Cerebellar nuclear complex (tissue), 1 donor: ENCODE data around the gene TUBA4A.
"Not testable (repeated sequence)": the region's sequence is repeated elsewhere in the genome, so short reads cannot be mapped to it uniquely, and the experiment has no call there.

Experiments used
- DNase-seq, 2 experiments: peaks; one replicate each; lab custom pipeline; 2025; lab: John Stamatoyannopoulos, UW

The TUBA4A gene

DNA sequence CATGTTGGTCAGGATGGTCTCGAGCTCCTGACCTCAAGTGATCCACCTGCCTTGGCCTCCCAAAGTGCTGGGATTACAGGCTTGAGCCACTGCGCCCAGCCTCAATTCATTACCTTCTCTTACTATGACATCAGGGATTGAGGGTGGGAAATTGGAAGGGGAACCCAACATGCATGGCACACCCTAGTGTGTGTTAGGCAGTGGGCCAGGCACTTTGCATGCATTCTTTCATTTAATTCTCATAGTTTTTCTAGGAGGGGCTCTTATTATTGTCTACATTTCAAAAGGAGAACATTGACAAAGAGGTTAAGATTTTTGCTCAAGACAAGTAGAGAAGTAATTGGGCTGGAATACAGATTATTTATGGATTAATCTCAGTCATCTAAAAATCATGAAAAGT lies 14.6 kb upstream of the TUBA4A start:
- DNase-seq, result no peak

DNA sequence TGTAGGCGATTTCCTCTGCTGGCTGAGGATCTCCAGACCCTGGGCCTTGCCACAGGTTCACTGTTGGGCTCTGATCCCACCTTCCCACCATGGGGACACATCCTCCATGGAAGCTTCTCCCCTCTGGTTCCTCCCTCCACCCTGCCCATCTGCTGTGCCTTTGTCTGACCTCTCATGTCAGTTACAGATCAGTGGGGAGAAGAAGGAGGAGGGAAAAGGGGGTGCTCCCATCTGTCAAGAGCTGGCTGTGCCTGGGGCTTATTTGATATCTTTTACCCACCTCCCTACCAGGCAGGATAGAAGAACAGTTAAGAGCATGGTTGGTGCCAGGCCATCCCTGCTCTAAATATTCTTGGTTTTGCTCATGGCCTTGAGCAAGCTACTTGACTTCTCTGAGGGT lies 13.2 kb upstream of the TUBA4A start:
- DNase-seq, result no peak

DNA sequence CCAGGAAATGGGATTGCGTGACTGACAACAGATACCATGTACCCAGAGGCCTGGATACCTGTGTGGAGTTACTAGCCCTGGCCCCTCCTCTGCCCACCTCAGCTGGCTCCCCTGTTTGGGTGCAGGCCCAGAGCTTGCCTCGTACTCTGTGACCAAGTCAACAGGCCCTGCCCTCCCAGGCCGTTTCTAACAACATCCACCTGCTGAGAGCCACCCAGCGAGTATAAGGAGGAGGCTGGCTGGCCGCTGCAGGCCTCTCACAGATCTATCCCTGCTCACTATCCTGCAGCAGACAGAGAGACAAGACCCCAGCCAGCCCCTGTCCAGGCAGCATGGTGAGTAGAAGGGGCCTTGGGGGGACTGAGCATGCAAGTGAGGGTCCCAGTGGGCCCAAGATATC lies 12.5 kb upstream of the TUBA4A start:
- DNase-seq, result no peak

DNA sequence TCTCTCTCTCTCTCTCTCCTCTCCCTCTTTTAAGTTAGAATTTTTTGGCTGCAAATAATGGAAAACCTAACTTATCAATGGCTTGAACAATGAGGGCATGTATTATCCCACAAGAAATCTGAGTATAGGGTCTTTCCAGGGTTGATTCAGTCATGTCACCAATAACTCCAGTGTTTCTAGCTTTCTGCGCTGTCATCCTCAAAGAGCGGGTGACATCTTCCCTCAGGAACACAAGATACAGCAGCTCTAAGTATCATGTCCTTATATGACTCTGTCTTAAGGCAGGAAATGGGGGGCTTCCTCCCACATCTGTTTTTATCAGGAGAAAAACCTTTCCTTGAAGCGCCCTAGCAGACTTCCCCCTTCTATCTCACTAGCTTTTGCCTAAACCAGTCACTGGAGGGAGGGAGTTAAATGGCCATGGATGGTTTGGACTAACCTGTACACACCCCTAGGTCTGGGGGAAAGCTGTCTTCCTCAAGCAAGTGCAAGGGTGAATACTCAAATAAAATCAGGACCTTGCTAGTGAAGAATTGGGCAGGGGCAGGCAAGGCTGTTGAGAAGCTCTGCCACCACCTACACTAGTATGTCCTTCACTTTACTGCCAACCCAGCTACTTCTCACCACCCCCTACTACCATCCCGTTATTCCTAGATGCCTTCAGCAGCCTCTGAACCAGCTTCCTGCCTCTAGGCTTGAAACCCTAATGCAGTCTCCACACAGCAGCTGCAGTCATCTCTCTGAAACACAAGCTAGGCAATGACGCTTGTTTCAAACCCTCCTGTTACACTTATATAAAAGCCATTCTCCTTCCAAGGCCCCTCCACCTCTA lies 7.5 kb upstream of the TUBA4A start:
- no peak for DNase-seq

DNA sequence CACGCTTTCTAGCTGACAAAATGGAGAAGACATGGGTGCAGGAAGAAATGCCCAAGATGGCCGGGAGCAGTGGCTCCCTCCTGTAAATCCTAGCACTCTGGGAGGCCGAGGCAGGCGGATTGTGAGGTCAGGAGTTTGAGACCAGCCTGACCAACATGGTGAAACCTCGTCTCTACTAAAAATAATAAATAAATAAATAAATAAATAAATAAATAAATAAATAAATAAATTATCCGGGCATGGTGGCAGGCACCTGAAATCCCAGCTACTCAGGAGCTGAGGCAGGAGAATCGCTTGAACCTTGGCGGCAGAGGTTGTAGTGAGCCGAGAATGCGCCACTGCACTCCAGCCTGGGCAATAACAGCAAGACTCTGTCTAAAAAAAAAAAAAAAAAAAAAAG lies 5.2 kb upstream of the TUBA4A start:
- not testable (repeated sequence) for DNase-seq

DNA sequence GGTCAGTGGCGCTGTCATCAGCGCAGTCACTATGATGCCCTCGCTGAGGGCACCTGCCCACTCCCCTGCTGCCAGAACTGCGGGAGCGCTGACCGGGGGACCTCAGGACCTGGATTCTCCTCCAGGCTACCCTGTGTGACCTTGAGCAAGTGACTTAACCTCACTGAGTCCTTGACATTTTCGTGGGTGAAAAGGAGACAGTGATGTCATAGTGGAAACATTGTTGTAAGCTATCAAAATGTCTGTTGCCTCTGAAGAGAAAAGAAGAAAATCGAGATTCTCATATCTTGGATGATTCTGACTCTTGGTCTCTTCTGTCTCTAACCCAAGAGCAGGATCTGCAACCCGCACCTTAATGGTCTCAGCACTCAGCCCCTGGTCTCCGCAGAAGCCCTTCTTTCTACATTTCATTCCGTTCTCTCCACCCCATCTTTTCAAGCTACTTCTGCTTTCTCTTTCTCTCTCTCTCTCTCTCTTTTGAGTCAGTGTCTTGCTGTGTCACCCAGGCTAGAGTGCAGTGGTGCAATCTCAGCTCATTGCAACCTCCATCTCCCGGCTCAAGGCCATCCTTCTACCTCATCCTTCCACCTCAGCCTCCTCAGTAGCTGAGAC lies 978 bp upstream of the TUBA4A start:
- no peak for DNase-seq

DNA sequence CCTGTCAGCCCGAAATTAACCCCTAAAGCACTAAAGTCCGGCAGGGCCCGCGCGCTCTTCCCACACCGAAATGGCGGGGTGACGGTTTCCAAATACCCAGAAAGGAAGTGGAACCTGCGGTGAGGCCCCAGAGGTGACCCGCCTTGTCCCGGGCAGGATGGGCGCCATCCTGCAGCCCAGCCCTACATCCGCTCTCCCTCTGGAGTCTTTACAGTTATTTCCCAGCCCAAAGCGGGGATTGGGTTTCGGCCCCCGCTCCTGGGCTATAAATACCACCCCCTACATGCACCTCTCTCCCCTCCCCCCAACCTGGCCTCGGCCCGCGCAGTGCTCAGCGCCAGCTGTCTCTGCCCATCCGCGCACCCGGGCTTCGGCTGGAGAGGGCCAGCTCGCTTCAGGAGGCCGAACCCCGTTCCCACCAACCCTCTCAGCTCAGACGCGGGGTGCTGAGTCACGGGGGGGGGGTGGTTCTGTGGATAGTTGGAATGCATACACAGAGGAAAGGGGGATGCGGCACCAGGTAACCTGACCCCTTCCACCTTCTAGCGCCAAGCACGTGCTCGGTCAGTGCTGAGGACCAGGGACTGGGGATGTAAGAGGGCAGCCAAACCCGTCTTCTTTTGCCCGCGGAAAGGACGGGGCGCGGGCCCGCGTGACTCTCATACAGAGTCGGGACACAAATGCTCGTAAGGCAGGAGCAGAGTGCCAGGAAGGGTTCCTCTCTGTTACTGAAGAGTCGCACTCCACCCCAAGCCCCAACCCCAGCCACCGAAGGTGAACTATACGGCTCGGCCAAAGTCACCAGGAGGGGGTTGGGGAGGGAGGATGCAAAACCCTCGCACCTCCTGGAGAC lies 592 bp downstream of the TUBA4A start, which contains the start of gene TUBA4B:
TSS of gene TUBA4B (plus strand) at position 344 of the 853 bp plus-strand sequence. CDS start at position 509, 165 bp downstream.
- DNase-seq, result no peak

DNA sequence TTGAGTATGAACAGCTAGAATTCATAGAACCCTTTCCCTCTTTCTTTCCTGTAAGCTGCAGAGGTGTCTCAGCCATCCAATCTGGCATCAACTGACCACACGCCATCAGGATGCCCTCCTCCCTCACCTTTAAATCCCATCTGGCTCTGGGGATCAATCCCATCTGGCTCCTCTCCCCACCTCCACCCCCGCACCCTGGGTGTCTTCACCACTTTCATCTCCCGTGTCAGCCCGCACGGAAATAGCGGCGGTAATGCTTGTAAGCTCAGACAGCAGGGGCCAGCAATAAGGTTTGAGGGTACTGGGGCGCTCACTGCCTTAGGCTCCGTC lies 1.2 kb downstream of the TUBA4A start:
- DNase-seq, result no peak

DNA sequence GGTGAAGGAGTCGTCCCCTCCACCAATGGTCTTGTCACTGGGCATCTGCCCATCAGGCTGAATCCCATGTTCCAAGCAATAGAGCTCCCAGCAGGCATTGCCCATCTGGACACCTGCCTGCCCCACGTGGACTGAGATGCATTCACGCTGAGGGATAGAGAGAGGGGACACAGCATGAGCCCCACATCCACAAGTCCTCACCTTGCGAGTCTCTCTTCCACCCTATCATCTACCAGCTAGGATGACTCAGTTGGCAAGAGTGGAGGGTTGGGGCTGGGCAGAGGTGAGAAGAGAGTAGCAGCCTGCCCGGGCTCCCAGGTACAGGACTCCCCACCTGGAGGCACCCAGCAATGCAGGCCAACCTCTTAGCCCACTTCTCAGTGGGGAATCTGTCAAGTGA lies 1.6 kb downstream of the TUBA4A start:
- DNase-seq, result no peak

DNA sequence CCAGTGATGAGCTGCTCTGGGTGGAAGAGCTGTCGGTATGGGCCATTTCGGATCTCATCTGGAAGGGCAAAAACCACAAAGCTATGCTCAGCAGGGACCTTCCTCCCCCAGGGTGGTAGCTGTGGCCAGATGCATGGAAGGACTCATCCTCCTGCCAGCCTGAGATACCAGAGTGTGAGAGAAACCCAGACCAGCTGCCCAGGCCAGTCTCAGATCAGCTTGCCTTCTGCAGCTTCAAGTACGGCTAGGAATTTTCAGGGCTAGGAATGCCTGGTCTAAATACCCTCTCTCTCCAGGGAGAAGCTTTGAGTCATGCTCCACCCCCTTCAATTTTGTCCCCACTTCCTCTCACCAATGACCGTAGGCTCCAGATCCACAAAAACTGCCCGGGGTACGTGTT lies 2.1 kb downstream of the TUBA4A start:
- no peak for DNase-seq

DNA sequence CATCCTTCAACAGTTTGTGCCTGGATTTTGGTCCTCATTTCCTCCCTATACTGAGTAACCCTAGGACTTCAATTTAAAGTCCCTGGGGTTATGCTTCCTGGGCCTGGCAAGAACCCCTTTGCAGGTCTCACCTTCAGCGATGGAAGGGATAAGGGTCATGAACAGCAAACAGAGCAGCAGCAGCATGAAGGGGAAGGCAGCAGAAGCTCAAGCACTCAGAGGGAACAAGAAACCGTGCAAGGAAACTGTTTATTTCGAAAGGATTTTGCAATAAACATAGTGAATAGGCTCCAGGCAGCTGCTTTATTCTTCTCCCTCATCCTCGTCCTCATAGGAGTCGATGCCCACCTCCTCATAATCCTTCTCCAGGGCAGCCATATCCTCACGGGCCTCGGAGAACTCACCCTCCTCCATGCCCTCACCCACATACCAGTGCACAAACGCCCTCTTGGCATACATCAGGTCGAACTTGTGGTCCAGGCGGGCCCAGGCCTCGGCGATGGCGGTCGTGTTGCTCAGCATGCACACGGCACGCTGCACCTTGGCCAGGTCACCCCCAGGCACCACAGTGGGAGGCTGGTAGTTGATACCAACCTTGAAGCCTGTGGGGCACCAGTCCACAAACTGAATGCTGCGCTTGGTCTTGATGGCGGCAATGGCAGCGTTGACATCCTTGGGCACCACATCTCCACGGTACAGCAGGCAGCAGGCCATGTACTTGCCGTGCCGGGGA lies 3.5 kb downstream of the TUBA4A start:
- DNase-seq, result no peak

DNA sequence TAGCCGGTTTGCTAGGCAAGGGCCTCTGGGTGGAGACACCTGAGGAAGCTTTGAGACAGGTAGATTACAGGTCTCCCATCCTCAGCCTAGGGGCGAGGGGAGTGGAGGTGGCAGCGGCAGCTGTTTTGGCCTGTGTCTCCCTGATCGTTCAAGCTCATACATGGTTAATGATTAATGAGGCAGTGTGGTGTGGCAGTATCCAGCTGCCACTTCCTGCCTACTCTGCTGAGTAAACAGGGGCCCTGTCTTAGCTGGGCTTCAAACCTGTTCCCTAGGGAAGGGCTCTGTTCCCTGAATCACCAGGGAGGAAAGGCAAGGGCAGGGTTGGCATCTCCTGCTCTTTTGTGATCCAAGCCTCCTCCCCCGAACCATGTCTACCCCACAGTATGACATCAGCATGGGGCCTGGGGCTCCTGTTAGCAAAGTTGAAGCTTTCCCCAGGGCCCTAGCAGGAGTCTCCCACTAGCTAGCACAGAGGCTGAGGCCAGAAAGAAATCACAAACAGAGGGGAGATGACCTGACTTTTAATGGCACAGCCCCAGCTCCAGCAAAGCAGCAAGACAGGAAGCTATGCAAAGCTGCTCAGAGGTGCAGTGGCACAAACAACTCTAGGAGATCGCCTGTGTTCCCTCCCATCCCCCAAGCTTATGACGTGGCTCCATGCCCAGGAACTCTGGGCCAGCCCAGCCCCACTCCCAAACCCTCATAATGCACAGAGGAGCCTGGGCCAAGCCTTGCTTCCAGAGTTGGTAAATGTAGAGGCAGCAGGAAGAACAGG lies 4.3 kb downstream of the TUBA4A start:
- no peak for DNase-seq

DNA sequence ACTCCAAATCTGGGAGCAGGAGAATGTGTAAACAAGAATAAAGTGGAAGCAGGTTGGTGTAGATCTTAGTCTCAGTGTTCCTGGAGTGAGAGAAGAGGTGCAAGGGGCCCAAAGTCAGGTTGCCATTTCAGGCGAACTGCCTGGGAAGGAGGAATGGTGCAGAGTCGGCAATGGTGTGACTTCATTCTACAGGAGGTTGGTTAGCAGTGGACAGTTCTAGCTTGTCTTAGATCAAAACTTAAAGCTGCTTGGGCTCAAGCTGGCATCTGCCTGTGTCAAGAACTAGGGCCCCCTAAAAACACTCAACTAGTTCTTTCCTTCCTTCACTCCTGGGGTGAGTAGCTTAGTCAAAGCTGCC lies 4.9 kb downstream of the TUBA4A start:
- no peak for DNase-seq

DNA sequence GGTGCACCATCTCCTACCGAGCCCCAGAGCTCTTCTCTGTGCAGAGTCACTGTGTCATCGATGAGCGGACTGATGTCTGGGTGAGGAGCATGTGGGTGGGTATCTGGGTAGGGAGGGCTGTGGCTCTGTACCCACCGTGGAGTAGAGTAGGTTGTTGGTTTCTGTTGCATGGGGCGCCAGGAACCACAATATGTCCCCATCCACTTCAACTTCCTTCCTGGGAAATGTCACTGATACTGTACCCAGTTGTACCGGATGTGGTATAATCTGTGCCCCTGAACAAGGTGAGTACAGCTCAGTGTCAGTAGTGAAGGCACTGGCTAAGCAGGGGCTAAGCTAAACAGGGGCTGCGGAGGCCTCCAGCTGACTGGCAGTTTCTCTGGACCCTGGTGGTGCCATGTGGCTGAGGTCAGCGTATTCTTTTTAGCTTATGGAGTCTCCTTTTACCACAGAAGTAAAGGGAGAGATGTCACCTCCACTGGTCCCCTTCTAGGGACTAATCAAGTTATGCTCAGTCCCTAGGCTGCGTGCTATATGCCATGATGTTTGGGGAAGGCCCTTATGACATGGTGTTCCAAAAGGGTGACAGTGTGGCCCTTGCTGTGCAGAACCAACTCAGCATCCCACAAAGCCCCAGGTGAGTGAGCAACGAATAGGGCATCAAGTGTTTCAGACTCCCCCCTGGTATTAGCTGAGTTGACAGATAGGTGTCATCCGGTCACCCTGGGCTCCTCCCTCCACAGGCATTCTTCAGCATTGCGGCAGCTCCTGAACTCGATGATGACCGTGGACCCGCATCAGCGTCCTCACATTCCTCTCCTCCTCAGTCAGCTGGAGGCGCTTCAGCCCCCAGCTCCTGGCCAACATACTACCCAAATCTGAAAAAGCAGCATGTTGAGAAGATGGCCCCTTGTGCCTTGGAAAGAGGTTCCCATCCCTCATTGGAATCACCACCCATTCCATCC lies 5.8 kb downstream of the TUBA4A start:
- no peak for DNase-seq

DNA sequence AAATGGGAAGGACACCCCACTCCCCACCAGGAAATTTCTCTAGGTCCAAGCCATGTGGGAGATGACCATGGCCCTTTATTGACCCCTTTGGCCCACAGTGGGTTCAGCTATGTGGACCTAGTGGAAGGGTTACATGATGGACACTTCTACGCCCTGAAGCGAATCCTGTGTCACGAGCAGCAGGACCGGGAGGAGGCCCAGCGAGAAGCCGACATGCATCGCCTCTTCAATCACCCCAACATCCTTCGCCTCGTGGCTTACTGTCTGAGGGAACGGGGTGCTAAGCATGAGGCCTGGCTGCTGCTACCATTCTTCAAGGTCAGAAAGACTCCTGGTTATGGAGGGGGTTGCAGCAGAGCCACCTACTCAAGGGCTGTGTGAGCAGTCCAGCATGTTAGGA lies 7.2 kb downstream of the TUBA4A start:
- DNase-seq, result no peak

DNA sequence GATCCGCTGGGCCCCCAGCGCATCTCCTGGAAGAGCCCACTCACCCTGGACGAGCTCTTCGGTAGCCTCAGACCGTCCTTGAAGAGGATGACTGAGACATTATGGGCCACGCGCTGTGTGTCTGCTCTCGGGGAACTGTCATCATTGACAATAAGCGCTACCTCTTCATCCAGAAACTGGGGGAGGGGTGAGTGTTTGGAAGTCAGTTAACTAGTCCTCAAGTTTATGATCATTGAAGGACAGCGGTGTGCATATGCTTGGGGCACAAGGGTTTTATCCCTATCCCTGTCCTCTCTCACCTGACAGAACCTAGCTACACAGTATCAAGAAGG lies 7.9 kb downstream of the TUBA4A start:
- DNase-seq, result no peak

DNA sequence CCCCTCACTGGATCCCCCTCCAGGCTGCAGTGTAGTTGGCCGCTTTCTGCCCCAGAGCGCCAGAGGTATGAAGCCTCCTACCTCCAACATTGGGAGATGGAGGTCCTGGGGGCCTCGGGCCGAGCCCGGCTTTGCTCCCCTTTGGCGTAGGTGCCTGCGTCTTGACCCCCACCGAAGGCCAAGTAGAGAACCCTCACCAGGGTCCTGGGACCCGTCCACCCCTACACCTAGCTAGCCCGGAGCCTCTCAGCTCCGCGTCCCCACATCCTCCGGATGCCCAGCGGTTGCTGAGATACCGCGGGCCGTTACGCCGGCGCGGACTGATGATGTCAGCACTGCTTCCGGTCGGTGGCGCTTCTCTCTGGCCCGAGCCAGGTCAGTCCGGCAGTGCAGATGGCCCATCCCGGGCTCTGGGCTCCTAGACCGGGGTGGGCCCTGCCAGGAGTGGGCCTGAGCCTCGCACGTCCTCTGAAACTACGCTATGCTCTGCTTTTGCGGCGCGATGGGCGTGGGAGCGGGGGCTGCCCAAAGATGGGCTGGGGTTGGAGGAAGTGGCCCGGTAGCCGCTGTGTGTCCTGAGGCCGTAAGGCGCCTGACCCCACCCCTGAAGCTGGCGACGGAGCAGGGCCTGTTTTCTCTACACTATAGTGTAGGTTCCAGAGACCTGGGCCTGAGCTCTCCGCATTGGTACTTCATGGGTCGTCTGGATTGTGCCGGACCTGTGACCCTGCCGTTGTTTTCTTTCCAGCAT lies 8.4 kb downstream of the TUBA4A start, which contains the start of the genes GLB1L and STK16:
TSS of gene GLB1L (minus strand) at position 297 of the 751 bp plus-strand sequence. CDS start 1,871 bp downstream, outside the sequence.
TSS of gene STK16 (plus strand) at position 332 of the 751 bp plus-strand sequence. CDS start 521 bp downstream, outside the sequence.
- peak; percentile 9 to 67 for DNase-seq

DNA sequence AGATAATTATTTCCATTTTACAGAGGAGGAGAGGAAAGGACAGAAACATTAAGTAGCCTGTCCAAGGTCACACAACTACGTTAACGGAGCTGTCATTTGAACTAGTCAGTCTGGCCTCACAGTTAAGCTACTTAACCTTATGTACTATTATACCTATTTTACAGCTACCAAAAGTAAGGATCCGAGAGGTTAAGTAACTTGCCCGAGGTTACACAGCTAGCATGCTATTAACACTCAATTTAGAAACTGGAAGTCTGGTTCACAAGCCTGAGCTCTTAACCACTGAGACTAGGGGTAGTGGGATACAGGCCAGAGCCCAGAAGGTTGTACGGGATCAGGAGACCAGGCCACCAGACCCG lies 8.9 kb downstream of the TUBA4A start:
- no peak for DNase-seq

DNA sequence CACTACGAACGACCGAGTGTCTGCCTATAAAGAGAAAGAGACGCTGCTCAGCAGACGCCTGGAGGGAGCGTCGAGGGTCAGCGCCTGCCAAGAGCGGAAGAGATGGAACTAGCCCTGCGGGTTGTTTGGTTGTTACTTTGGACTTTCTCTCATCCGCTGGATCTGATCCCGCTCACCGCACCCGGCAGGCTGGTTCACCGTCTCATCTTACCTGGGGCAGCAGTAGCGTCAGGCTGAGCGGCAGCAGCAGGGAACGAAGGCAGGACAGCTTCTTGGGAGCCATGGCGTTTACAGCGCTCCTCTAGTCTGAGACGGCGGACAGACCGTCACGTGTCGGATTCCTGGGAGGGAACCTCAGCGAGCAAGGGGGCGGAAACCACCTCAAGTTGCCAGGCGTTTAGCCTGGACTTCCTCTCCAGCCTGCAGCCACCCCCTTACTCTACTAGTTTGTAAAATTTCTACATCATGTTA lies 10.4 kb downstream of the TUBA4A start:
- no peak for DNase-seq
